Activated CD8-positive, alpha-beta memory T cell treated with anti-CD3 and anti-CD28 coated beads, Interleukin-2, amount 50 U/mL, for 48 hours (primary cell): ENCODE data around the gene TMEM218.
"Not testable (repeated sequence)": the region's sequence is repeated elsewhere in the genome, so short reads cannot be mapped to it uniquely, and the experiment has no call there.

Experiments used
- DNase-seq: peaks from one replicate; pipeline ENCODE4 v3.0.0-alpha.2; 2020

The TMEM218 gene

DNA sequence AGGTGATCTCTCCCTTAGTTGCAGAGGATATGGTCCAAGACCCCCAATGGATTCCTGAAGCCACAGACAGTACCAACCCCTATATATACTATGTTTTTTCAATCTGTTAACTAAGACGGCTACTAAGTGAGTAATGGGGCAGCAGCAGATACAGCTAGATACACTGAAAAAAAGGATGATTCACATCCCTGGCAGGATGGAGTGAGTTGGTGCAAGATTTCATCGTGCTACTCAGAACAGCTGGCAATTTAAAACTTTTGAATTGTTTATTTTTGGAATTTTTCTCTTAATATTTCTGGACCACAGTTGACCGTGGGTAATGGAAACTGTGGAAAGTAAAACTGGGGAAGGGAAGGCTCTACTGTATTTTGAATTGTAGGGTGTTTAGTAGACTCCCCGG is 17.0 kb upstream of the TMEM218 start:
- no peak for DNase-seq

DNA sequence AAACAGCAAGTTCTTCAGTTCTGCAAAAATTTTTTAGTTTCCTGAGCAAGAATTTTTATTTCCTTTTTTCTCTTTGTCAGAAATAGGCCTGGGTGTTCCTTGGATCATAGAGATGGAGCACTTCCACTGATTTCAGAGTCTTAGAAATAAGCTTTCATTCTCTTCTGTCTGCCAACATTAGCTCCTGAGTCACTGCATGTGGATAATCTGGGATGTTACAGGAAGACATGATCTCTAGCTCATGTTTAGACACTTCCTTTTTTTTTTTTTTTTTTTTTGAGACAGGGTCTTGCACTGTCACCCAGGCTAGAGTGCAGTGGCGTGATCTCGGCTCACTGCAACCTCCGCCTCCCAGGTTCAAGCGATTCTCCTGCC is 13.2 kb upstream of the TMEM218 start:
- no peak for DNase-seq

DNA sequence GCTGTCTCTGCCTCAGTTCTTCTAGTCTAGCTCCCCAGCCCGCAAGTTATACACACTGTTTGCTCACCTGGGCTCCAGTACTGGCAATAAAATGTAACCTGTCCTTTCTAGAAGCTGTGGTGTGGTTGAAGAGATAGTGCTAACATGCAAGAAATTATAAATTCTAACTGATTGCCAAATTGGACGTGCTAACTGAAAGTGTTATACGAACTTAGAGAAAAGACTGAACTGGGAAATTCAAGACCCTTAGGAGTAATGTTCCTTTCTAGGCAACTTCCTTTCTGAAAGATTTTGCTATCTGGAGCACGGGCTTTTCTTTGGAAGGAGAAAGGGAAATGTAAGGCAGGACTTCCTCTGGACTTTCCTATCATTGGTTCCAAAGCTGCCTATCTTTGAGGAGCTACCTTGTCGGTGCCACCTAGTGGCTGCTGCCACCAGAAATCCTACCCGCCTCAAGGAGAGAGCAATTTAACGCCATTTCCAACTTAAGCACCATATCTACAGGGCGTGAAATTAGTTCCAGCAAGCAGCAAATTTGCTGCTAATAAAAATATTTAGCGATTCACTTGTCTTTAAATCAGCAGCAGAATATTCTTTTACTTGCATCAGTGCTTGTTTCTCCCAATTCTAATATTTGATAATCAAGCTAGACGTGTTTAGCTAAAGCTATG is 12.7 kb upstream of the TMEM218 start:
- no peak for DNase-seq

DNA sequence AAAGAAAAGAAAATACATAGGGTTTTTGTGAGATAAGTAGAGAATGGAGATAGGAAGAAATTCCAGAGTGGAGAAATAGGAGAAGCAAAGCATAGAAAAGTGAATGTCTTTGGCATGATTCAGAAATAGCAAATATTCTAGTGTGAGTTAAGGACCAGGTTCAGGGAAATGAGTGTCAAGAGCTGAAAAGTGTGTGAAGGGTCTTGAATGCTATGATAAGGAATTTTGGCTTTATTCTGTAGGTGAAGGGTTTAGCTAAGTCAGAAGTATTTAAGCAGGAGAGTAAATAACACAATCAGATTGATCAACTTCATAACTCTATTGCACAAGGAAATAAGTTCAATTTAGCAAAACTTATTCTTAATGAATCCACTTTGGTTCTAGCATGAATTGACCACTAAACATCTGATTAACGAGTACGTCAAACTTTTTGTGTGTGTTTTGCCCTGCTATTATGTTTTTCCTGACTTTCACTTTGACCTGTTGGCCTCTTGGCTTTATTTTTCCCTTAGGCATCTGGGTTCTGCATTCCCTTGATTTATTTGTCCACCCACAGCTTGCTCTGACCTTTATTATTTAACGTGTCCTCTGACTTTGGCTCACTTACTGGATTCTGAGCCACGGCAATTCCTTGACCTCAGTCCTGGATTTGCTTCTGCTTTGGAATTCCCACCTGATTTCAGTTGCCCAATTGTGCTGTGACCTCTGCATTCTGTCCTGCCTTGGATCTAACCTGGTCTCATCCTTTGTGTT is 11.9 kb upstream of the TMEM218 start:
- DNase-seq, result no peak

DNA sequence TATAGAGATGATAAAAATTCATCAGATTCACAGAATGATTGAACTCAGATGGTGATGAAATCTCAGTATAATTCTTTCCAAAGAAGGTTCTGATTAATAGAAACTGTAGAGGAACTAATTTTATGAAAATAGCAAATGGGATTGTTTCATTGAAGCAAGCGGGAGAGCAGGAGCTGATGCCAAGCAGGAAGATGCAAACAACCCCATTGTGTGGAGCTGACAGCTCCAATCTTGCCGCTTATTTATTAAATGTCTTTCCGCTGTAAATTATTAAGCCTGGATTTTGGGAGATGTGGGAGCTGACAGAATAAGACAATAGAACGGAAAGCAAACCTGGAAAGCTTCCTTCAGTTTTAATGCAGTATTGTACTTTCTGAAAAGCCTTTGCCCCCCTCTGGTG is 6.0 kb upstream of the TMEM218 start:
- DNase-seq, result no peak

DNA sequence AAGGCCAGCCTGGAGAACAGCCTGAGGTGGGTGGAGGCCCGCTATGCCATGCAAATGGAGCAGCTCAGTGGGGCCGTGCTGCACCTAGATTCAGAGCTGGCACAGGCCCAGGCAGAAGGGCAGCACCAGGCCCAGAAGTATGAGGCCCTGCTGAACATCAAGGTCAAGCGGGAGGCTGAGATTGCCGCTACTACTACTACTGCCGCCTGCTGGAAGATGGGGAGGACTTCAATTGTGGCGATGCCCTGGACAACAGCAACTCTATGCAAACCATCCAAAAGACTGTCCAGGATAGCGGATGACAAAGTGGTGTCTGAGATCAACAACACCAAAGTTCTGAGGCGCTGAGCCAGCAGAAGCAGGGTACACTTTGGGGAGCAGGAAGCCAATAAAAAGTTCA is 3.1 kb upstream of the TMEM218 start:
- no peak for DNase-seq

DNA sequence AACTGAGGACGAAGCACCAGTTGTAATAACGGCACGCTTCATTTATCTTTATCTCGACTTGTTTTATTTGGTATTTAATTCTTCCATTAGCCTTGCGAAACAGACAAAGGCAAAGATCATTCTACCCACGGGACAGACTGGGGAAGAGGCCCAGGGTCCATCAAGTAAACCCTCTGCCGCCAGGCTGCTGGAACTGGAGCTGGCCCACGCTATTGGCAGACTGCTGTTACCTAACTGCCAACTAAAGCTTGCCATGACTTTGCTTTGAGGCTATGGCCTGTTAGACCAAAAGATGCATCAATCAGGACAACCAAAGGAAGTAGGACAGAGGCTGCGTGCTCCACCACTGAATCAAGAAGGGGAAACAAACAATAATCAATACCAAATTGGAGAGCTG is 780 bp upstream of the TMEM218 start:
- DNase-seq, result no peak

DNA sequence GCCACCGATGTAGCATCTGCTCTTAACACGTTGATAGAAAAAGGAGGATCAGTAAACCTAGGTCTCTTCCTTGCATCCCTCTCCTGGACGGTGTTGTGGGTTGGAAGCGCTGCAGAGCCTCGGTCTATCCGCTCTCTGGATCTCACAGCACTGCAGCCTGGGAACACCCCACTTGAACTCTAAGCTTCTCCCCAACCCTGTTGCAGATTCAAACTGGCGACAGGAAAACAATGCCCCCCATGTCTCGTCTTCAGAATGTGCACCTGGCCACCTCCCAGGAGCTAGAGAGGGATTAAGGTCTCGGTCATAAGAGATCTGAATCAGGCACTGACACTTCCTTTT is 454 bp downstream of the TMEM218 start:
- DNase-seq, result no peak

DNA sequence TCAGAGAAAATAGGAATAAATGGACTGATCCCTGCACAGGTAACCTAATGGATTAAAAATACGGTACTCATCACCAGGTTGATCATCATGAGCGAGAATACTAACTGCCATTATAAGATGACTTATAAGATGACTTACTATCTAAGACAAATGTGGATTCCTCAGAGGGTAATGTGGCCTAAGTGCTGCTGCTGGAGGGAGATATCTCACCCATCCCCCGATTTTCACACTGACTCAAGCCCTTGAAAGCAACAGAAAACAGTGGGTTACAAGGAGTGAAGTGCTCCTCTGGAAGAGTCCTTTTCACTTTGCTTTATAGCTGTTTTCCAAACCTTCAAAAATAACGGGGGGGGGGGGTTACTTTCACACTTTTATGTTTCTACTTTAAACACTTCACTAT is 920 bp downstream of the TMEM218 start:
- DNase-seq, result no peak

DNA sequence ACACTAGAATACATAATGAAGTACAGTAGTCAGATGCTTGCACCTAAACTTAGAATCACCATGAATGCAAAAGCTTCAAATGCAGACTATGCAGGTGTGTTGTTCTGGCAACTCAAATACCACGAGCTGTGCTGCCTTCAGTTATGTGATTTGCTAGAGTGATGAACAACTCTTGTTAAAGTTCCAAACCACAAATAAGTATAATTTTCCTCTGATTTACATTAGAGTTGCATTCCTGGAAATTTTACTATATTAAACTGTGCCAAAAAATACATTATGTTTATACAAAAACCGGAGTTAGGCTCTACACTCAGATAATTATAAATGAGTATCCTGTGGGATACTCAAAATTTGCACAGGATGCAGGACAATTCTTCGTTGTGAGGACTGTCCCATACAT is 3.0 kb downstream of the TMEM218 start:
- DNase-seq, result no peak

DNA sequence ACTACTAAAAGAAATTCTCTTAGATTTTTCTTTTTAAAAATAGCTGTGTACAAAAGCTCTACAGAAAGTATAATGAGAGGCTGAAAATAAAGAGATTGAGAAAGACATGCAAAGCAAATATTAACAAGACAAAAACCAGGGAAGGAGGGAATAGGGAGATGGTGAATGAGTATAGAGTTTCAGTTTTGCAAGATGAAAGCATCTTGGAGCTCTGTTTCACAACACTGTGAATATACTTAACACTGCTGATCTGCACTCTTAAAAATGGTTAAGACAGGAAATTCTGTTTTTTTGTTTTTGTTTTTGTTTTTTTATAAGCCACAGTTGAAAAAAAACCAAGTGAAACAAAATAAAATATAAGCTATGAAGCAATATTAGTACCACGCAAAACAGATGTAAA is 5.5 kb downstream of the TMEM218 start:
- no peak for DNase-seq

DNA sequence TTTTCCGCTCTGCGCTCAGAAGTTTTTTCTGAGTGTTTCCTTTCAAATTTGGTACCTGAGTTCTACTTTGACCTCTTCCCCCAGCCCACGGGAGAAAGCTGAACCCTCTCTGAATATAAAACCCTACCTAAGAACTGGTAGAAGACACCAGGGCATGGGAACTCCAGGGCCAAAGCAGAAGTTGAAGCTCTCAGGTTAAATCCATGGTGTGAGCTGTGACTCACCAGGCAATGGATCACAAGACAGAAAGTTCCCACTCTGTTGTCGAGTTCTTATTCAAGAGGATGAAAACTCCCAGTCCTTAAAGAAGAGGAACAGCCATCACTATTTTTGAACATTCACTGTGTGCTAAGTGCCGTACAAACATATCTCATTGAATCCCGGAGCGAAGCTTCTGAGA is 8.9 kb downstream of the TMEM218 start:
- no peak for DNase-seq

DNA sequence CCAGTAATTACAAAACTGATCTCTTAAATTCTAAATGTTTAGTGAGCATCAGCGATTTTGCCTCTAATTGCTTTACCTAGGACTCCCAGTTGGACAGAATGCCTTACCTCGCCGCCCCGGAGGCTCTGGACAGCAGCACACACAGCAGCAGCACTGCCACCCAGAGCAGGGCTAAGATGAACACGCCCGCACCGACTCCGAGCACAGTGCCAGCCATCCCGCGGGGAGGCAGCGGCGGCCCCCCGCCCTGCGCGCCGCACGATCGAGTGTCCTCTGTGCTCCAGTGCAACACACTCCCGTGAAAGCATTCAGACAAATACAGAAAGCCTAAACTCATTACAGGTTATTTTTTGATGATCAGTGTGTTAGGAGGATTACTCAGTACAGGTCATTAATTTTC is 9.4 kb downstream of the TMEM218 start:
- DNase-seq, result no peak

DNA sequence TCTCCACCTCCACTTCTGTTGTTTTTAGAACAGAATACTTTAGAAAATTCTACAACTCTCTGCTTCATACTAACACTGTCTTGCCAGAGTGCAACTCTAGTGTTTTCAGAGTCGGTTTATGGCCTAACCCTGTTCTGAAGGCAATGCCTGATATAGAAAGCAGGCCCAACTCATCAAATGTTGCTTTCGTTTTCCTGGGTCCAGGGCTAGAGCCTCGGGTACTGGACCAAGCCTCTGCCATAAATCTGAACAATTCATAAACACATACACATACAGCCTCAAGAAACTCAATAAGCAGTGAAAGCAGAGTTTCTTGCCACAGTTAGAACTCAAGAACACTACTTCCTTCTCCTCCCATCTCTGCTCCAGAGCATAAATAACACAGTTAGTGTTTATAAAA is 9.8 kb downstream of the TMEM218 start:
- DNase-seq, result no peak

DNA sequence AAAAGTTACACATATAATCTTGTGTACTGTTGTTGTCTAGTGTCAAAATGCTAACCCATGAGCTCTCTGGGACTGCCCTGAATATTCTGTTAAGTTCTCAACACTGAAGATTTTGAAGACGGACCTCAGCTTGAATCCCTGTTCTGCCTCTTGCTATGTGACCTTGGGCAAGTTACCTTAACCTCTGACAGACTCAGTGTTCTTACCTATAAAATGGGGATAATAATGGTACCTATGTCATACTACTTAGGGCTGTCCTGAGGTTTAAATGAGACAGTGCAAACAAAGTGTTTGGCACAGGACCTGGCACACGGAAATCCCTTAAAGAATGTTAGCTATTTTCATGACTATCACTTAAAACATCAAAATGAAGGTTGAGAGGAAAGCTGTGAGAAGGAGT is 11.3 kb downstream of the TMEM218 start:
- no peak for DNase-seq

DNA sequence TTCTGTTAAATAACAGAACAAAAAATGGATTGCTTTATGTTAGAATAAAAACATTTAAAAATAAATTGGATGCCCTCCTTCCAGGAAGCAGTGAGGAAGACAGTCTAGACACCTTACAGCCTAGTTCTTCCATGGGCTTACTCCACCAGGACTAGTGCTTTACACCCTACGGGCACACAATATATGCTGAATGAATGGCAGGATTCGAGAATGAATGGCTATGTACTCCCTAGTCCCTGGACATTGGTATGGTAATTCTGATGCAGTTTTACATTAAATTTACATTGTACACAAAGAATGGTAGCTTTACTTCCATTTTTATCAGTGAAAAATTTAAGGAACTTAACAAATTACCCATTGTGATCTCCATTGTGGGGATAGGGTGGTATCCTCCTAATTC is 16.7 kb downstream of the TMEM218 start:
- DNase-seq, result no peak

DNA sequence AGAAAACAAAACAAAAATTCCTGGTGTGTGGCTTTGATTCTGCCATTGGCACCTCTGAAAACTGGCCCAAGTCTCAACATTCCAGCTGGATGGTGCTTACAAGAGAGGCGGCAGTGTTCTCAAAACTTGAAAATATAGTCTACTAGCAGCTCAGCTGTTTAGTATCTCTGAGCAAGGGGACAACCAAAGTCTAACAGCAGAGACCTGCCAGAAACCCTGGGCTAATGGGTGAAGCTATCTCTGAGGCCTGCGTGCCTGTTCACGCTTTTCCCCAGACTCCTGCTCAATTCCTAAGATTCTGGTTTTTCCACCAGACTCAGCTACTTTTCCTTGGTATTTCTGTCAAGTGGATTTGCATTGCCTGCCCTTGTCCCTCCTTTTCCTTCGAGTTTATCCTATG is 17.9 kb downstream of the TMEM218 start:
- DNase-seq, result no peak

DNA sequence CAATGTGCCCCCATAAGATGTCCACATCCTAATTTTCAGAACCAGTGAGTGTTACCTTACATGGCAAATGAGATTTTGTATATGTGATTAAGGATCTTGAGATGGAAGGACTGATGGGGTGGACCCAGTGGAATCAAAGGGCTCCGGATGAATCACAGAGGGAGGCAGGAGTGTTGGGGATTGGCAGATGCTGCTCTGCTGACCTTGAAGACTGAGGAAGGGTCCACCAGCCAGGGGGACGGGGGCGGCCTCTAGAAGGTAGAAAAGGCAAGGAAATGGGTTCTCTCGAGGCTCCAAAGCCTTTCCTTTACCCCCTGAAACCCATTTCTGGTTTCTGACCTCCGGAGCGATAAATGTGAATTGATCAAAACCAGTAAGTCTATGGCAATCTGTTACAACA is 18.8 kb downstream of the TMEM218 start:
- no peak for DNase-seq

DNA sequence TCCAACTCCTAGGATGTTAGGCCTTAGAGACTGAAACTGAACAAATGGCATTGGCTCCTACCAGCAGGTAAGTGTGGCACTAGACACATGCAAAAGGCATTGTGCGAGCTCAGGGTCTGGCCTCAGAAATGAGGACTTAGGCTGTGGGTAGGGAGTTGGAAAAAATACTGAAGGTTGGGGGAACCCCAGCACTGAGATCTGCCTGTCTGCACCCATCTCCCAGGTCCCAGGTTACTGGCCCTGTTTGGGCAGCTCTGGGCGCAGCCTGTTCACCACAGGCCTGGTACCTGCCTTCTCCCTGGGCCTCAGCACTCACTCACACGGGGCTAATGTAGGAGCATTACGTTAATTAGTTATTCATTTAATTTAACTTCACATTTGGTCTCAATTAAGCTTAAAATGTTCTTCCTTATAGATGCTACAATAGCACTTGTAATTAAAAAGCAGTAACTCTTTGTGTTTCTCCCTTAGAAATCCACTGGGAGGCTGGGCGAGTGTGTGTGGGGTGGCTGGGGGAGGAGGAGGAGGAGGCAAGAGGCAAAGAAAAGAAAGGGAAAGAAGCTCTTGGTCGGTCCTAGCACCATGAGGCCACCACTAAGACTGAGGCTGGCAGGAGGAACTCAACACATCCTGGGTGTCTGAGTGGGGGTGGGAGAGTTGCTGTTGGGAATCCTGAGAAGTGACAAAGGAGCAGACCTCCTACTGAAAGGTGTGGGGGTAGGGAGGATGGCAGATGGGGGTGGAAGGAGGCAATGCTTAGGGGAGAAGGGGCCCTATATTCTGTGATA is 19.4 kb downstream of the TMEM218 start:
- DNase-seq, result no peak

DNA sequence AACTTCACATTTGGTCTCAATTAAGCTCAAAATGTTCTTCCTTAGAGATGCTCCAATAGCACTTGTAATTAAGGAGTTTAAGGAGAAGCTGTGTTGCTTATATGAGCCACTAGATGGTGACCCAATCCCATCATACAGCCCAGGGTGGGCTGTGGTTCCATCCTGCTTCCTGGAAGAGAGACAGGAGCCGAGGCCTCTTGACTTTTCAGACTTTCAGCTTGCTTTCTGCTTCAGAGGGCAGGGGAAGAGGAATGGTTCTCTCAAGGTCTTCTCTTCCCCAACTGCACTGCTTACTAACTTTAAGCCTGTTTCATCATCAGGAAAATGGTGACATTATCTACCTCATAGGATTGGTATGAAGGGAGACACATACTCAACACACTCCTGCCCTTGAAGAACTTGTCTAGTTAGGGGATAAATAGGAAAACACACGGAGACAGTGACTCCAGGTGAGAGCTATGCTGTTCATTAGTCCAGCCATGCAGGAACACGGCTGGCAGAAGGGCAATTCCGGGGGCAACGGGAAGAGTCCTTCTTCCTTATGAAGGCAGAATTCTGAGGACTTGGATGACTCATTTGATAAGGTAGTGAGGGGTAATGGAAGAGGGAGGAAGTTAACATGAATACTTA is 20.1 kb downstream of the TMEM218 start:
- peak; percentile 41 for DNase-seq

DNA sequence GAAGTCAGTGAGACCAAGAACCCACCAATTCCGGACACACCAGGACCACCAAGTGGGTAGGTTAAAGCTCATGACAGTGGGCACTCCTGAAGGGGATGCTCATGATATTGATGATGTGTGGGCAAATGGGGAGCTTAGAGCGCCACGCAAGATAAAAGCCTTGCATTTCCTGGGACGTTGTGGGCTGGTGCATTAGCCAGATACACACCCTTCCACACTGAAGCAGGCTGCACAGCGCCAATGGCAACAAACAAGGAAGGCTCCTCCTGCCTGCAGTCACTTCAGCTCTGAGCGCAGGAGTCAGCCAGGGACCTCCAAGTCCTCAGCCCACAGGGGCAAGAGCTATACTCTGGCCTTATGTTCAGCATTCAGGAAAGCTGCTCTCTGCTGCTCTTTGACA is 20.6 kb downstream of the TMEM218 start:
- peak; percentile 46 for DNase-seq

DNA sequence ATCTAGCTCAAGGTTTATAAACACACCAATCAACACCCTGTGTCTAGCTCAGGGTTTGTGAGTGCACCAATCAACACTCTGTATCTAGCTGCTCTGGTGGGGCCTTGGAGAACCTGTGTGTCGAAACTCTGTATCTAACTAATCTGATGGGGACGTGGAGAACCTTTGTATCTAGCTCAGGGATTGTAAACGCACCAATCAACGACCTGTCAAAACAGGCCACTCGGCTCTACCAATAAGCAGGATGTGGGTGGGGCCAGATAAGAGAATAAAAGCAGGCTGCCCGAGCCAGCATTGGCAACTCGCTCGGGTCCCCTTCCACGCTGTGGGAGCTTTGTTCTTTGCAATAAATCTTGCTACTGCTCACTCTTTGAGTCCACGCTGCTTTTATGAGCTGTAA is 21.3 kb downstream of the TMEM218 start:
- not testable (repeated sequence) for DNase-seq

DNA sequence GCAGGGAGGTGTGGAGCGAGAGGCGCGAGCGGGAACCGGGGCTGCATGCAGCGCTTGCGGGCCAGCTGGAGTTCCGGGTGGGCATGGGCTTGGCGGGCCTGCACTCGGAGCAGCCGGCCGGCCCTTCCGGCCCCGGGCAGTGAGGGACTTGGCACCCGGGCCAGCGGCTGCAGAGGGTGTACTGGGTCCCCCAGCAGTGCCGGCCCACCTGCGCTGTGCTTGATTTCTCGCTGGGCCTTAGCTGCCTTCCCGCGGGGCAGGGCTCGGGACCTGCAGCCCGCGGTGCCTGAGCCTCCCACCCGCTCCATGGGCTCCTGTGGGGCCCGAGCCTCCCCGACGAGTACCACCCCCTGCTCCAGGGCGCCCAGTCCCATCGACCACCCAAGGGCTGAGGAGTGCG is 21.9 kb downstream of the TMEM218 start:
- not testable (repeated sequence) for DNase-seq
